HG03064 (cell line): ENCODE data around the gene TPK1.

Experiments used
- ATAC-seq: cut with Tn5 transposase; IDR thresholded peaks from one replicate; pipeline ENCODE4 v1.9.1; 2021; ENCODE audit warnings: low read depth; ENCODE audit not compliant: unreplicated experiment

The TPK1 gene

GRCh38 chr7:144547888-144548287, 288.0 kb downstream of the TPK1 start:
- ATAC-seq: no peak

DNA sequence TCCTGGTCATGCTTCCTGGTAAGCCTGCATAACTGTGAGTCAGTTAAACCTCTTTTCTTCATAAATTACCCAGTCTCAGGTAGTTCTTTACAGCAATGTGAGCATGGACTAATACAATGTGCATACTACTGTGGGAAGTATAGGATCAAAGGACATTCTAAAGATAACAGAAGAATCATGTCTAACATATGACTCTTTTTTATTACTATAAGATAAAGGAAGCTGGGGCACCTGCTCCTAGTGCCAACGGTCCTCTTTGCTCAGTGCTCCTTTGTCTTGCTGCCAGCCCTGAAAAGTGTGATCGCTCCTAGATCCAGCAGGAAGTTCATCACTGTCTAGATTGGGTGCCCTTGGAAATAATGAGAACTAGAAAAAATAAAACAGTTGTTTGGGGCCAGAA, 289.1 kb downstream of the TPK1 start:
- no peak for ATAC-seq

DNA sequence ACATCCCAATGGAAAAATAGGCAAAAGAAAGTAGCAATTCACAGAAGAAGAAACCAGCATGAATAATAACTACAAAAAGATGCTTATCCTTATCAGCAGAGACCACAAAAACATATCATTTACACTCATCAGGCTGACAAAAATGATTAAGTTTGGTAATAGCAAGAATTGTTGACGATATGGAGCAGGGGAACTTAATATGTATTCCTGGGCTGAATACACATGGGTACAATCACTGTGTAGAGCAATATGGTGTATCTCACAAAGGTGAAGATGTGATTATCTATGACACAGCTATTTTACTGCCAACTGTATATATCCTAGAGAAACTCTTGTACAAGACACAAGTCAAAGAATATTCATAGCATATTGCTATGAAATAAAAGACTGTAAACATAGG, 290.5 kb downstream of the TPK1 start:
- ATAC-seq: no peak

DNA sequence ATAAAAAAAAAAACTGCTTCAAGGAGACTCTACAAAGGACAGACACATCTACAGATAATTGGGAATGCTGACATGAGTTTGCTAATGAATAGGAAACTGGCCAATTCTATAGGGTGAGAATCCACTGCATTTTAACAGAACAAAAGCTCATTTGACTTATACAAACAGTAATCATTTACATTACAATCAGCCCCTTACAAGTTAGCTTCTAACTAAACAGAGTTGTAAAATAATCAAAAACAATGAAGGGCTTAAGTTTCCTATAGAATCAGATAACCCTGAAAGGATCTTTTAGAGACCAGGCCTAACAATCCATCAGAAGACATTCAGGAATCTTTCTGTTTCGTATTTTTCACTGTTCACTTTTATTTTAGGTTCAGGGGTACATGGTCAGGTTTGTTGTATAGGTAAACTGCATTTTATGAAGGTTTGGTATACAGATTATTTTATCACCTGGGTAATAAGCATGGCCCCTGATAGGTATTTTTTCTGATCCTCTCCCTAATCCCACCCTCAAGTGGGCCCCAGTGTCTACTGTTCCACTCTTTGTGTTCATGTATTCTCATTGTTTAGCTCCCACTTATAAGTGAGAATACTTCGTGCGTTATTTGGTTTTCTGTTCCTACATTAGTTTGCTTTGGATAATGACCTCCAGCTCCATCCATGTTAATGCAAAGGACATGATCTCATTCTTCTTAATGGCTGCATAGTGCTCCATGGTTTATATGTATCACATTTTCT, 301.0 kb downstream of the TPK1 start:
- no peak for ATAC-seq

DNA sequence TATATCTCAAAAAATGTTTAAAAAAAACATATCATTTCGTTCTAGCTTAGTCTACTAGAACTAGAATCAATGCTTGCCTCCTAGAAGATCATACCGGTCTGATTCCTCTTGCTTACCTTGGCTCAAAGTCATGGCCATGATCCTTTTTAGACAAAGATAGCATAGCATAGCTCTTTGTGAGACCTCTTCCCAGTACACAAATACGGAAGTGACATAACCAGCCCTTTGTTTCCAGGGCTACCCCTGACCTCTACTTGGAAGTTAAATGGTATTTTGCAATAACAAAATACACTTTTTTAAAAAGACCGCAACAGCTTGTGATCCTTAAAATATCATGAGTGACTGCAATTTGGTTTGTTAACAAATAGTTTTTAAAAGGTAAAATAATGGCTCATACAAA, 301.7 kb downstream of the TPK1 start:
- ATAC-seq: no peak

DNA sequence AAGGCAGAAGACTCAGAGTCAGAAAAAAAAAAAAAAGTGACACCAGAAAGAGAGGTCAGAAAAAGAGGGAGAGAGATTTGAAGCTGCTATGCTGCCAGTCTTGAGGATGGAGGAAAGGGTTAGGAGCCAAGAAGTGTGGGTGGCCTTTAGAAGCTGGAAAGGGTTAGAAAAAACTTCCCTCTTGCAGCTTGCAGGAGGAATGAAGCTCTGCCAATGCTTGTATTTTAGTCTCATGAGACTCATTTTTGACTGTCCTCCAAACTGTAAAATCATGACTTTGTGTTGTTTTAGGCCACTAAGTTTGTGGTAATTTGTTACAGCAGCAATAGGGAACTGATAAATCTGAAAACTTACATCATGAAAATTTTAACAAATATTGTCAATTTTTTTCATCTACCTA, 304.7 kb downstream of the TPK1 start:
- ATAC-seq: no peak

GRCh38 chr7:144529269-144529926, 306.5 kb downstream of the TPK1 start:
- ATAC-seq: peak; percentile 96

DNA sequence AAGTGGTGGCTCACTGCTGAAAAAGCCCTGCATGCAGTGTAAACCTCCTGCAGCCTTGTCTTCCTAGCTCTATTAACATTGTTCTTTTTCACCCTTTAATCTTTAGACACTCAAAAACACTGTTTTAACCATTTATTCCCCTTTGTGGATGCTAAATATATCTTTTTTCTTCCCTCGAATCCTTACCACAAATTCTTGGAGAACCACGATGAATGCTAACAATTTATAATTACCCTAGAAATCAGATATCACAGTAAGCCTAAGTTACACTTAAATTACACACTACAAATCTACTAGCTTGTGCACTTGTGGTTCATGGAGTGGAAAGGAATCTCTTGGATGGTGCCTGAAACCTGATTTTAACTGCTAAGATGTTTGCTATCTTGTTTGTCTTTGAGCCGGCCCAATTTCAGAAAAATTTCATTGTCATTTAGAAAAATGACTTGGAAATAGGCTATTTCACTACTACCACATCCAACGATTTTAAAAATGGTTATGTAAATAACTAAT, 307.3 kb downstream of the TPK1 start:
- ATAC-seq: no peak

DNA sequence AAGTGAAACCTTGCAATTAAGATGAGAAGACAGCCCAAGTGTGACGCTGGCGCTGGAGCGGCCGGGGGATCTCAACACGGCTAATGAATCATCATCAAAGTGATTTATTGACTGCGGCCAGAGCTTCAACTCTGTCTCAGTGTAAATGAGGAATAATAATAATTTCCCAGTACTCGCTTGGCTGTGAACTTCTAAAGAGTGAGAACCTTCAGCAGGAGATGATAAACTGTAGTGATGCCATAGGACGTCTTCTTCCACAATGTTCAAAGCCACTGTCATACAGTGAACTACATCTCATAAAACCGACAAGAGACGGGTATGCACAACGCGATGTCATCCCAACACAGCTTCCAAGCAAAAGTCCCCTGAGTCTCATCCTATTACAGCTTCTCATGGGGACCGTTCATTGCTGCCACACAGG, 308.8 kb downstream of the TPK1 start:
- ATAC-seq: no peak

- no peak for ATAC-seq
Observed at GRCh38 chr7:144525956-144526355, 309.9 kb downstream of the TPK1 start.

DNA sequence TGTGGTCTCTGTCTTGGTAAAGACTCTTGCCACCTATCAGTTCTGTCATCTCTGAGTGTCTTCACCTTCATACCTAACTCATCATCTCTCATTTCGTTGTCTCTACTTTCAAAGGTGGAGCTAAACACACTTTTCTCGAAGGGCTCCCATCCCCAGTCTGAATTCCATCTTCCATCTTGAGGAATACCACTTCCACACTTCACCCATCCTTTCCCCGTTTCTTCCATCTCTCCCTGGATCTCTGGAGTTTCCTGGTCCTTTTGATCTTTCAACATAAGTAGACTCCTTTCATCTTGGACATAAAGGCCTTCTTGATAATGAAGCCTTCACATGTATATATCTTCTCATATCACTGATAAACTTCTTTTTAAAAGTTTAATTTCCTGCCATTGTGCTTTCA, 311.6 kb downstream of the TPK1 start:
- no peak for ATAC-seq

GRCh38 chr7:144523621-144524020, 312.2 kb downstream of the TPK1 start:
- ATAC-seq: no peak

- ATAC-seq: no peak
Observed at GRCh38 chr7:144519925-144520324, 315.9 kb downstream of the TPK1 start.

DNA sequence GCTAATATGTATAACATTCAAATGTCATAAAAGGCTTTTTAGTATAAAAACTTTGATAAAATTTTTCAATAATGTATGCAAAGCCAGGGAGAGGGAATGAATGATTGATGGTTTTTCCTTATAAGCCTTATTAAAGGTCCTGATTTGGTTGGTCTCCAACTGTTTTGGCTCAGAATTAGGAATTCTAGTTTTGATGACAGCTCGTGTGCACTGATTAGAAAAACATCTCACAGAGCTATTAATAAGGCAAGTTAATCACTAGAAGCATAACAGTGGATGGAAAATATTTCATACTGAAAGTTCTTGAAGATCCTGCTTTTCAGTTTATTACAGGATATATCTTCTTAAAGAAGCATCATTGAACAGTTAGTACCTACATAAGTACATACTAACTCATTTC, 317.5 kb downstream of the TPK1 start:
- no peak for ATAC-seq

DNA sequence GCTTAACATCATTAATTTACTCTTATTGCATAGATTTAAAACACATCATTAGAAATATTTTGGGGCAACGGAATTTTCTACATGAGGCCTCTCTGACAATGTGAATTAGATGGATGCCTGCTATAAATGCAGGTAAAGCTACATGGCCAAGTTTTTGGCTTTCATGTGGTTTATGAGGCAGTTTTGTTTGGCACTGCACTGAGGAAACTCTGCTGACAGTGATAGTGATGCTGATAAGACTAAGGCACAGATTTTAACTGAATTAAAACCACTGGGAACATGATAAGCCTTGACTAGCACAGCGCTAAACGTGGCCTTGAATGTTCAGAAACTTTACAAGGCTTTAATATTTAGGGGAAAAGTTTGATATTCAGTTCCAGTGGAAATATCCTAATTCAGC, 318.1 kb downstream of the TPK1 start:
- ATAC-seq: no peak

GRCh38 chr7:144516729-144517525, 318.9 kb downstream of the TPK1 start:
- no peak for ATAC-seq

- ATAC-seq: no peak
Observed at GRCh38 chr7:144513334-144513733, 322.5 kb downstream of the TPK1 start.

DNA sequence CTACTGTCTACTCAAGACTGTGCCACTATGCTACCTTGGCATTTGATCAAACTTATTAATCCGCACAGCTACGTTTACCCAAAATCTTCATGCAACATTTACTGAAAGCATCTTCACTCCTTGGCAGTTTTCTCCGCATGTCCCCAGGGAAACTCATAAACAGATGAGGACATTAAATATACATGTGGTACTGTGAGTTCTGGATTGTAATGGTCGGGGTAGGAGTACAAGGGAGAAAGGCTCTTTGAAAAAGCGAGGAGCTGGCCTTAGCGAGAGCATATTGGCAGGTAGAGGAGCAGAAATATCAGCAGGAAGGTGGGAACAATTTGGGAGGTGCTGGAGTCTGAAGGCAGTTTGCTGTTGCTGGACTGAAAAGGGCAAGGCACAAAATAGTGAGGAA, 325.2 kb downstream of the TPK1 start:
- no peak for ATAC-seq

DNA sequence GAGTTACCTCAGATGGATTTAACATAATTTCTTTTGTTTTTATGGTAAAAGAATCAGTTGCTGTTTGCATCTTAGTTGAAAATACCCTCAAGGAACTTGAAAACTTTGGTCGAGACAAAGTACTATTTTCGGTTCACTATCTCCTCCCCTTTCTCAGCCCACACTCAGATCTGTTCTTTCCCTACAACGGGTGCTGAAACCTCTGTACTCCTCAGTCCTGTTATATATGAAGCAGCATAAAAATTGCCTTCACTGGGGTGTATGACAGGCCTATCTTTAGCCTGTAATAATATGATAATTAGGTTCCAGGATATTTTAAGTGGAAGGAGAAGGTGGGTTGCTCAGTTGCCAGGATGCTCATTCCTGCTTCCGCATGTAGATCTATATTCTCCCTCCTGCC, 327.2 kb downstream of the TPK1 start:
- ATAC-seq: peak; percentile 87

DNA sequence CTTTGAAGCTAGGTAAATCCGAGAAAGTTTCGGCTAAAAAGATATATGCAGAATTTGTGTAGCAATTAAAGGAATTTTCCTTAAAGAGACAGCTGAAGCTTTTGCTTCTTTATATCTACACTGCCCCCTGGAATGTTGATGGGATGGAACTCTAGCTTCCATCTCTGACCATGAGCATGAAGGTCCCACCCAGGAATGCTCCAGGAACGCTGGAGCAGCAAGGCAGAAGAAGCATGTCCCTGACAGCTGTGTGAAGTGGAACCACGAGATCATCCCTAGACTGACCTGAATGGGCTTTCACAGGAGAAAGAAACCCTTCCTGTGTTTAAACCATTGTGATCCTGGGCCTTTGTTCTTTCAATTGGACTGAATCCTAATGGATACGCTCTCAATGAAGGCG, 332.6 kb downstream of the TPK1 start:
- no peak for ATAC-seq

DNA sequence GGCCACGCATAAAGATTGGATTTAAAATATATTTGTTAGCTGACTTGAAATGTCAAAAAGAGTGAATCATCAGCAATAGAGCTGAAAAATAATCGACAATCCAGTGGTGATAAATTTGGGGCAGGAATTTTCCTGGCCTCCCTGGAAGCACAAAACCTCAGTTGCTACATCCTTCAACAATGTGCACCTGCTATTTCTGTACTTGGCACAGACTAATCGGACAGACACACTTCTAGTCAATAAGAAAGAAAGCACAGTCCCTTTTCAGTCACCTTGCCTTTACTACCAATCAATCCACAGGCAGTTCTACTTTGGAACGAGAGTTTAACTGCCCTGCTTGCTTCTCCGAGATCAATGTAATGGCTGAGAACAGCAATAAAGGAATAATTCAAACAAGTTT, 335.6 kb downstream of the TPK1 start:
- no peak for ATAC-seq
